GM19468 (cell line): ENCODE measurements around the gene WBP2.
"Not testable (repeated sequence)": the region's sequence is repeated elsewhere in the genome, so short reads cannot be mapped to it uniquely, and the experiment has no call there.

Experiments used
- ATAC-seq: cut with Tn5 transposase; IDR thresholded peaks from one replicate; pipeline ENCODE4 v1.9.1; 2021; ENCODE audit warnings: mild to moderate bottlenecking, moderate library complexity, moderate number of reproducible peaks; ENCODE audit not compliant: unreplicated experiment; ENCODE audit errors: extremely low read depth

Gene WBP2

GRCh38 chr17:75870228-75870627 lies 15.1 kb upstream of the WBP2 start:
- ATAC-seq: not testable (repeated sequence)

DNA sequence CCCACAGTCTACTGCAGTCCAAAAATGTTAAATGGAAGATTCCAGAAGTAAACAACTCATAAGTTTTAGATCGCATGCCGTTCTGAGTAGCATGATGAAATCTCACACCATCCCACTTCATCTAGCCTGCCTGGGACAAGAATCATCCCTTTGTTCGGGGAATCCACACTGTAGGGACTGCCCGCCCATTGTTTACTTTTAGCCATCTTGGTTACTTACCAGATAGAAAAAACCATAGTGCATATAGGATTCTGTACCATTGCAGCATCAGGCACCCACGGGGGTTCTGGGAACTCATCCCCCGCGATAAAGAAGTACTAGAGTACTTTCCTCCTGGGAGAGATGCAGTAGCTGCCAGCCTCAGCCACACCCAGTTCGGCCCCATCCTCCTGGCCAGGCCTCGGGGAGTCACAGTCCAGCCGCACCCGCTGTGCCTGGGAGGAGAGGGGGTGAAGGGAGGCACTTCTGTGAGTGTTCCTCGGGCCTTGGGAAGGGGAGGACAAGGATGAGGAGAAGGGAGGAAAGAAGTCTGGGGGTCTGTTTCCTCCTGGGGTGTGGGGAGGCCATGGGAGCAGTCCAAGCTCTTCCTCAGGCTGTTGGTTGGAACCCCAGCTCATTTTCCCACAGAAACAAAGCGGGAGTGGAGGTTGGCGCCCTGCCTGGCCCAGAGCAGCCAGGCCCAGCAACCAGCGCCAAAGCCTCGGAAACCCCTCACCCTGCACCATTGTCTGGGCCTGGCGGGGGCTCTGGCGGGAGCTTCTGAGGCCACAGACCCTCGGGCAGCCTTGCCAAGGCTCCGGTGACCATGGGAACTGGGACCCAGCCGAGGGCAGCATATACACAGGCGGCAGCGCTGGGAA lies 14.4 kb upstream of the WBP2 start:
- ATAC-seq: no peak

DNA sequence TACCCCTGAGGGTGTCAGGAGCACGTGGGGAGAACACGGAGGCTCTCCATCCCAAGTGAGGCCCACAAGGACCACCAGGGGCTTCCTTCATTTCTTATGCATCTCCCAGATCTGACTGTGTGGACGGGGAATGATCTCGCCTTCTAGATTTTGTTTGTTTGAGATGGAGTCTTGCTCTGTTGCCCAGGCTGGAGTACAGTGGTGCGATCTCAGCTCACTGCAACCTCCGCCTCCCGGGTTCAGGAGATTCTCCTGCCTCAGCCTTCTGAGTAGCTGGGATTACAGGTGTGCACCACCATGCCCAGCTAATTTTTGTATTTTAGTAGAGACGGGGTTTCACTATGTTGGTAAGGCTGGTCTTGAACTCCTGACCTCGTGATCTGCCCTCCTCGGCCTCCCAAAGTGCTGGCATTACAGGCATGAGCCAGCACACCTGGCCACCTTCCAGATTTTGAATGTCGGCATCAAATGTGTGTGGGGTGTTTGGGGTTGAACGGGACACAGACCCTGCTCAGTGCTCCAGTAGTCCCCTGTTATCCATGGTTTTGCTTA lies 13.7 kb upstream of the WBP2 start:
- ATAC-seq: not testable (repeated sequence)

DNA sequence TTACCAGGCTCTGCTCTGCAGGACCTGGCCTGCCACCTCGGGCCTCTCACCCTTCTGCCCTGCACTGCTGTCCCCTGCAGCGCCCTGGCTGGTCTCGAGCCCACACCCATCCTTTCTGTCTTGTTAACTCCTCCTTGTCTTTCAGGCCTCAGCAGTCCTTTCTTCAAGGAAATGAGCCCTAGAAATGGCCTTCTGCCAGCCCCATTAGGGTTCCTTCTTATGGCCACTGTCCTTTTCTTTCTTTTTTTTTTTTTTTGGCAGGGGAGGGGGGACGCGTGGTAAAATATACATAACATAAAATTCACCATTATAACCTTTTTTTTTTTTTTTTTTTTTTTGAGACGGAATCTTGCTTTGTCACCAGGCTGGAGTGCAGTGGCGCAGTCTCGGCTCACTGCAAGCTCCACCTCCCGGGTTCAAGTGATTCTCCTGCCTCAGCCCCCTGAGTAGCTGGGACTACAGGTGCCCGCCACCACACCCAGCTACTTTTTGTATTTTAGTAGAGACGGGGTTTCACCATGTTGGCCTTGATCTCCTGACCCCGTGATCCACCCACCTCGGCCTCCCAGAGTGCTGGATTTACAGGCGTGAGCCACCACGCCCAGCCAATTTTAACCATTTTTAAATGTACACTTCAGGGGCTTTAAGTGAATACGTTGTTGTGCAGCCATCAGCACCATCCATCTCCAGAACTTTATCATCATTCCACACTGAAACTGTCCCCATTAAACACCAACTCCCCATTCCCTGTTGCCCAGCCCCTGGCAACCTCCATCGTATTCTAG lies 10.5 kb upstream of the WBP2 start:
- ATAC-seq: not testable (repeated sequence)

GRCh38 chr17:75864887-75865286 lies 9.8 kb upstream of the WBP2 start:
- not testable (repeated sequence) for ATAC-seq

DNA sequence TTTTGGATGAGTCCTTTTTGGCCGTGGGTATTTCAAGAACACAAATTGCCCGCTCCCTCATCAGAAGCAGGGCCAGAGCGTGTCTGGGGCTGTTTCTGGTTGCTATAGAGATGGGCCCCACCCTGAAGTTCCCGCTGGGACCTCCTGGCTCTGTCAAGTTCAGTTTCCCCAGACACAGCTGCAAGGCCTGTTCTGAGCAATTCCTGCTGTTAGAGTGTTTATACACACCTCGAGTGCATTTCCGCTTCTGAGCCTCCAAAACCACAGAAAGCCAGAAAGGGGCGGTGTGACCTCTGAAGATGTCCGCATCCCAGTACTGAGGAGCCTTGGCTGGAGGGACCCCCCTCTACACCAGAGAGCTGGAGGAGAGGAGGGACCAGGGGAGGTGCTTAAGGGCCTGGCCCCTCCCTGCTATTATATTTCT lies 9.3 kb upstream of the WBP2 start:
- peak; percentile 60 for ATAC-seq

DNA sequence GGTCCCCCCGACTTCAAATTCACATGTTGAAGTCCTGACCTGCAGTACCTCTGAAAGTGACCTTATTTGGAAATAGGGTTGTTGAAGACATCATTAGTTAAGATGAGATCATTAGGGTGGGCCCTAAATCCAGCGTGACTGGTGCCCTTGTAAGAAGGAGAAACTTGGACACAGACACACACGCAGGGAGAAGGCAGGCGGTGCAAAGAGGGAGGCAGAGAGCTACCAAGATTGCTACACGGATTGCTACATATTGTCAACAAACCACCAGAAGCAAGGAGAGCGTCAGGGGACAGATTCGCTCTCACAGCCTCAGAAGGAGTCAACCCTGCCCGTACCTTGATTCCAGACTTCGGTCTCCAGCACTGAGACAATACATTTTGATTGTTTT lies 6.8 kb upstream of the WBP2 start:
- no peak for ATAC-seq

GRCh38 chr17:75859358-75859757 lies 4.2 kb upstream of the WBP2 start:
- not testable (repeated sequence) for ATAC-seq

DNA sequence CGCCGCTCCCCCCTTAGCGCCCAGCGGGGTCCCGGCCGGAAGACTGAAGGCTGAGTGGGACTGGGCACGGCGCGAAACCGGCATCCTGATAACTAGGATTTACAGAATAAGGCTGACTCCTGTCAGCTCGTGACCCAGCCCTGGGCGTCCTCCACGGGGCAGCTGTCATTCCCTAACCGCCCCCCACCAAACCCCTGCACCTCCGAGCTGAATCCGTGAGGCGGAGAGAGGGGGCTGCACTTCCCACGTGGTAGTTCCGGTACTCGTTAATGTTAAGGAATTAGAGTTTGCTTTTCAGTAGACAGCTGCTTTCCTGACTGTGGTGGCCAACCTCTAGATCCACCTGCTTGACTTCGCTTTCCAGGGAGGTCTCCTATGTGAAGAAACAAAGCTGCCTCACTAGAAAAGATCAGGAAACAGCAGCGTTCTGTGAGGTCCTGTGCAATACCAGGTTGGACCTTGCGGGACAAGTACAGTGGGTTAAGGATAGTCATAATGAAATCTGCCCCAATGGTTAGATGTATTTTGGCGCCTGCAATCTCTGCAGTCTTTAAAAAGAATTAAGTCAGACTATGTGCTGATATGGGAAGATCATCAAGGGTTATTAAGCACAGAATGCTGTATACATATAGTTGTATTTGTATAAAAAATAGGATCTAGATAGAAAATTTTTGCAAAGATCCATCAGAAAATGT lies 1.1 kb upstream of the WBP2 start:
- ATAC-seq: no peak

- no peak for ATAC-seq
Observed at GRCh38 chr17:75854881-75855309, 240 bp downstream of the WBP2 start.

DNA sequence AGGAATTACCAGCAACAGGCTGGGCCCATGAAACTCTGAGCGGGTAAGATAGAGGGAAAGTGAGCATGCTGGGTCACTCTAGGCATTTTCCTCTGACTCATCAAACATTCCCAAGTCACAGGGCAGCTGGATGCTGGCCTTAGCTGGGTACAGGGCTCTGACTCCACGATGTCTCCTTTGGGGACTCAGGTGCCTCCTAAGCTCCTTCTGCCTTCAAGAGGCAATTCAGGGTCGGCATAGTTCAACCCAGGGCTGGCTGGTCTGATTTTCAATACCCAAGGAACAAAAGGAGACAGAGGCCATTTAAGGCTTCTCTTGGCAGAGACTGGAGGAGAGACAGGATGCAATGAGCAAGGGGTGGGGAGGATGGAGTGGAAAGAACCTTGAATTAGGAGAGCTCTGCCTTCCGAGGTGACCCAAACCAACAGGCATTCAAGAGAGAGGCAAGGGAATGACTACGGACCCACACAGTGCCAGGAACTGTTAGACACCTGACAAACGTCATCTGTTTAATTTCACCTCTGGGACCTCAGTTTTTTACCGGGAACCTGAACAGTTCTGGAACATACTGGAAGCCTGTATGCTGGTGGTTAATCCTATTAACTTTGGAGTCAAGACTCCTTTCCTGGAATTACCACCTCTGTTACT lies 910 bp downstream of the WBP2 start:
- ATAC-seq: no peak

DNA sequence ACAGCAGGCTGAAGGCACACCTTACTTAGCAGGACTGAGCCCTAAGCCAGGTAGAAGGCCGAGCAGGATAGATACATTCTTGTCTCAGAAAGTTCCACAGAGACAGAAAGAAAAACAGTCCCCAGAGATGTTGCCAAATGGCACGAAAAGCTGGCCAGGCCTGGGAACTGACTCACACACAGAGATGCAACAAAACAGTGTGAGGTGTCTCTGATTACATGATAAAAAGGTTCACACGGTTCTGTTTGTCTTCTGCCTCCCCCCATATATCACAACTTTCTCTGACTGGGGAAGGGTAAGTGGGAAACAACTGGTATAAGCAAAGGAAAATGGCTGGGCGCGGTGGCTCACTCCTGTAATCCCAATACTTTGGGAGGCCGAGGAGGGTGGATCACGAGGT lies 1.7 kb downstream of the WBP2 start:
- no peak for ATAC-seq

GRCh38 chr17:75851693-75851991 lies 3.5 kb downstream of the WBP2 start:
- ATAC-seq: not testable (repeated sequence)

- ATAC-seq: no peak
Observed at GRCh38 chr17:75850928-75851692, 4.0 kb downstream of the WBP2 start.

DNA sequence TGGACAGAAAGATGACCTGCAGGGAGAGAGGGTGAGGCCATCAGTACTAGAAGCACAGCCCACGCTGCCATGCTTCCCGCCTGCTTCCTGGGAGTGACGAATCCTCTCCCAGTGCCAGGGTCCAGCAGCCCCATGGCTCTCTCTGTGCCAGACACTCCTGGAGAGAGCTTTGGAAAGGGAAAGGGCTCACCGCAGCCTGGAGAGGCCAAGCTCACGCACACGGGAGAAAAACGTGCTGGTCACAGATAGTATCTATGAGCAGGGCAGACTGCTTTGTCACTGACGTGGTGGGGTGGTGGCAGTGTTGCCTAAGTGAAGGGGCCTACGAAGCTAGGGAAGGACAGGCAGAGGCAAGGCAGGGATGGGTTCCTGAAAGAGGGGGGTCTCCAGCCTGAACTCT lies 5.4 kb downstream of the WBP2 start:
- ATAC-seq: no peak

DNA sequence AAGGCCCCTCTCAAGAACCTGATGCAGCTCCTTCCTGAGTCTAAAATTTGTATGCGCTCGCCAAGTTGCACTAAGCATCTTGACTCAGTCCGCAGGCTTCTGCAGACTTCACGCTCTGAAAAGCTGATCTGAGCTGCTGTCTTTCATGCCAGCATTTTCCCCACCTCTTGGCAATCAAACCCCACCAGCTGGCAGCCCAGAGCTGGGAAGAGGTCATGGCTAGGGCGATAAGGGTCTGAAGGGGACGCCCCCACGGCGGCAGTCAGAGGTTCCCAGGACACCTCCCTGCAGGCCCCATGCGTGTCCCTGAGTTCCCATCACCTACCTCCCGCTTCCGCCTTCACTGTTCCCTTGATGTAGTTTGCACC lies 5.9 kb downstream of the WBP2 start:
- no peak for ATAC-seq

GRCh38 chr17:75848523-75849278 lies 6.4 kb downstream of the WBP2 start:
- no peak for ATAC-seq

DNA sequence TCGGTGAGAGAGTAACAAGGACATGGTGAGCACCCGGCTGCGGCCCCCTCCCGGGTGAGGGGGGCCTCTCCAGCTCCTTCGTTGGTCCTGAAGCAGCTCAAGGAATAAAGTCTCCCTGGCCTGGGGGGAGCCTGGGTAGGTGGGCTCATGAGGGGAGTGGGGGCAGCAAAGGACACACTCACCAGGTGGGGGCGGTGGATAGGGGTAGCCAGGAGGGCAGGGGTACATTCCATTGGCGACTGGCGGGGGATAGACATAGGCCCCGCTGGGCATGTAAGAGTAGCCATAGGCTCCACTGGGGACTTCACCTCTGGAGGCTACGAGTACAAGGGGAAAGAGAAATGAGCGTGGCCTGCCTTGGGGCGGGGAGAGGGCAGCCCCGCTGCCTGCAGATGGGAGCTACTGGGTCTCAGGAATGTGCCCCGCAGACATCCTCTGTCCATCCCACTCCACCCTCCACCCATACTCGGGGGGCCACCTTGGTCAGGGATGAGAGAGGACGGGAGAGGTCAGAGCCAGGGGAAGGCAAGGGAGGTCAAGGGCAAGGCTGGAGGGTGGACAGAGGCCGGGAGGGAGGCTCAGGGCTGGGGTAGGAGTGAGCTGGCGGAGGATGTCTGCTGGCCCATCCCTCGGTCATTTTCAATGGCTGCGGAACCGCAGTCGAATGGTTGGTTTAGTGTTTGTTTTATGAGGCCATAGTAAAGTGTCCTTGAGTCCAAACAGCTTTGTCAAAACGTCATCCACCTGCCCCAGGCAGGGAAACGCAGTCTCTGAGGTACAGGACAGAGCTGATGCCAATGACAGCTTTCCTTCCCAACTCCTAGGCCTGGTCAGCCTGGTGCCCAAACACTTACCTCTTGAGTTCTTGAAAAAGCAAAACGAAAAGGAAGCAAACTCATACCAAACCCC lies 7.3 kb downstream of the WBP2 start:
- no peak for ATAC-seq
